GM19324 (cell line): Measurements from ENCODE around the gene JAKMIP1.

ENCODE experiments used
- ATAC-seq: cut with Tn5 transposase; IDR thresholded peaks from one replicate; pipeline ENCODE4 v1.9.1; 2021; ENCODE audit warnings: mild to moderate bottlenecking, moderate library complexity; ENCODE audit not compliant: unreplicated experiment, low FRiP score

The JAKMIP1 gene

GRCh38 chr4:6200011-6200921 lies at the start of gene JAKMIP1:
TSS of gene JAKMIP1 (minus strand) at chr4:6200549. CDS start at chr4:6112850, 87,699 bp downstream.
- peak; percentile 89 for ATAC-seq

GRCh38 chr4:6248394-6248793 lies 48.0 kb upstream of the JAKMIP1 start:
- ATAC-seq, result no peak

- no peak for ATAC-seq
Measured at GRCh38 chr4:6246170-6246634, 45.9 kb upstream of the JAKMIP1 start.

GRCh38 chr4:6245246-6246169 lies 45.2 kb upstream of the JAKMIP1 start:
- no peak for ATAC-seq

- no peak for ATAC-seq
Measured at GRCh38 chr4:6242271-6243029, 42.1 kb upstream of the JAKMIP1 start.

- no peak for ATAC-seq
Measured at GRCh38 chr4:6241062-6241845, 40.9 kb upstream of the JAKMIP1 start.

- ATAC-seq, result no peak
Measured at GRCh38 chr4:6239968-6240367, 39.6 kb upstream of the JAKMIP1 start.

- ATAC-seq, result no peak
Measured at GRCh38 chr4:6239486-6239885, 39.1 kb upstream of the JAKMIP1 start.

- ATAC-seq, result no peak
Measured at GRCh38 chr4:6236816-6237390, 36.6 kb upstream of the JAKMIP1 start.

- ATAC-seq, result no peak
Measured at GRCh38 chr4:6235901-6236640, 35.7 kb upstream of the JAKMIP1 start.

- no peak for ATAC-seq
Measured at GRCh38 chr4:6235012-6235411, 34.7 kb upstream of the JAKMIP1 start.

- no peak for ATAC-seq
Measured at GRCh38 chr4:6233929-6234328, 33.6 kb upstream of the JAKMIP1 start.

GRCh38 chr4:6232836-6233785 lies 32.8 kb upstream of the JAKMIP1 start:
- no peak for ATAC-seq

- ATAC-seq, result no peak
Measured at GRCh38 chr4:6231663-6232165, 31.4 kb upstream of the JAKMIP1 start.

GRCh38 chr4:6230827-6231662 lies 30.7 kb upstream of the JAKMIP1 start:
- no peak for ATAC-seq

GRCh38 chr4:6230502-6230785 lies 30.1 kb upstream of the JAKMIP1 start:
- no peak for ATAC-seq
